Coronary artery (tissue), 2 donors: ENCODE measurements around the gene MIGA1.

Experiments used
- DNase-seq: peaks from one replicate; pipeline ENCODE4 v3.0.0-alpha.2; 2017; ENCODE audit warnings: low spot score
- H3K27ac ChIP-seq, 2 donors: fragments of 200-600 bp; sonication (generic); one replicate each; pipeline ENCODE4 v1.5.1; 2016 to 2019
- H3K4me3 ChIP-seq: fragments of 200-600 bp; sonication (generic); 2 replicates; pipeline ENCODE4 v1.5.1; 2016; ENCODE audit warnings: mild to moderate bottlenecking, moderate library complexity
- TF ChIP-seq, protein P1 (sequence below): fragments of 200-600 bp; sonication (generic); IDR thresholded peaks from one replicate; pipeline ENCODE4 v1.5.1; 2019; ENCODE audit warnings: antibody characterized with exemption

MIGA1 gene

DNA sequence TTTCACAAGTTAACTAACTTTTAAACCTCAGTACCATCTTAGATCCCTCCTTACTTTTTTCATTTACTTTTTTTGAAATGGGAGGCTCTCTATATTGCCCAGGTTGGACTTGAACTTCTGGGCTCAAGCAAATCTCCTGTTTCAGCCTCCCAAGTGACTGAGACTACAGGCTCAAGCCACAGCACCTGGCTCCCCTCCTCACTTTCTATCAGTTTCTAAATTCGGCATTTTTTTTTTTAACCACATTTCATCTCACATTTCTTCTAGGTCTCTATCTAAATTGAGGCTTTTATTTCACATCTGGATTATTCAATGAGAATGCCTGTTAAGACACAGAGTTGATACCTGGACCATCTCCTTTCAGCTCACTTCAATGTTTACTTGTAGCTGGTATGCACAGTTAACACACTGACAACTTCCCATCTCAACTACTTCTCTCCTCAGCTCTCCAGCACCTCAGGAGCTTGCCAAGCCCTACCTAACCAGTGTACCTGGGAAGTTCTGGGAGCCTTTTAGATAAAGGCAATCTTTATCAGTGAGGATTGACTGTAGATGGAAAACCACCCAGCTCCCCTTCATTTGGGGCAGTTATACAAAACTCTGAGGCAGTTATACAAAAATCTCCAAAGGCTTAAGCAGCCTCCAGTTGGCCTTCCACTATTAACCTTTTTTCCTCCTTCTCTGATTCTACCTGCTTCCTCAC, 23.2 kb upstream of the MIGA1 start:
- TF ChIP-seq, protein P1, sequence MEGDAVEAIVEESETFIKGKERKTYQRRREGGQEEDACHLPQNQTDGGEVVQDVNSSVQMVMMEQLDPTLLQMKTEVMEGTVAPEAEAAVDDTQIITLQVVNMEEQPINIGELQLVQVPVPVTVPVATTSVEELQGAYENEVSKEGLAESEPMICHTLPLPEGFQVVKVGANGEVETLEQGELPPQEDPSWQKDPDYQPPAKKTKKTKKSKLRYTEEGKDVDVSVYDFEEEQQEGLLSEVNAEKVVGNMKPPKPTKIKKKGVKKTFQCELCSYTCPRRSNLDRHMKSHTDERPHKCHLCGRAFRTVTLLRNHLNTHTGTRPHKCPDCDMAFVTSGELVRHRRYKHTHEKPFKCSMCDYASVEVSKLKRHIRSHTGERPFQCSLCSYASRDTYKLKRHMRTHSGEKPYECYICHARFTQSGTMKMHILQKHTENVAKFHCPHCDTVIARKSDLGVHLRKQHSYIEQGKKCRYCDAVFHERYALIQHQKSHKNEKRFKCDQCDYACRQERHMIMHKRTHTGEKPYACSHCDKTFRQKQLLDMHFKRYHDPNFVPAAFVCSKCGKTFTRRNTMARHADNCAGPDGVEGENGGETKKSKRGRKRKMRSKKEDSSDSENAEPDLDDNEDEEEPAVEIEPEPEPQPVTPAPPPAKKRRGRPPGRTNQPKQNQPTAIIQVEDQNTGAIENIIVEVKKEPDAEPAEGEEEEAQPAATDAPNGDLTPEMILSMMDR, result no peak
- no peak for DNase-seq
- H3K27ac ChIP-seq, result peak overlapping the region; percentile 45 to 87
- no peak overlapping the region for H3K4me3 ChIP-seq

DNA sequence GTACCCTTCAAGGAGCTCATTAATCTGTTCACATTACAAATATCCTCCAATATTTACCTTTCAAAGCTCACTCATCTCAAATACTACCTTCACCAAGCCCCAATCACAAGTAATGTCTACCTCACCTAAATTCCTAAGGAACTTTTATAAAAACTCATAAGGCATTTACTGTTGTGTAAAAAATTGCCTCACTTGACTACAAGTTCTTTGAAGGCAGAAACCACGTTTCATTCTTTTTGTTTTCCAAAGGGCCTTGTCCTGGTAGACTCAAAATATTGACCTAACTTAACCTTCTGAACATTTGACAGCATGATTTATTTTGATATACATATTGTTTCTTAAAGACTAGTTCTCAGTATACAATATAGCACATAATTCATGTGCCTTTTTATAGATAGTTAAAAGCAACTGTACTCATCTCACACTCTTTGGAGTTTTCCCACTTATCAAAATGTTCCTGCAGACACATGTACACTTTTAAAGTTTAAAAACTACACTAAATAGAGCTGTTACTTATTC, 22.3 kb upstream of the MIGA1 start:
- Histone ChIP-seq H3K27ac (peak overlapping the region; percentile 45 to 87), H3K4me3 (peak overlapping the region; percentile 87)

DNA sequence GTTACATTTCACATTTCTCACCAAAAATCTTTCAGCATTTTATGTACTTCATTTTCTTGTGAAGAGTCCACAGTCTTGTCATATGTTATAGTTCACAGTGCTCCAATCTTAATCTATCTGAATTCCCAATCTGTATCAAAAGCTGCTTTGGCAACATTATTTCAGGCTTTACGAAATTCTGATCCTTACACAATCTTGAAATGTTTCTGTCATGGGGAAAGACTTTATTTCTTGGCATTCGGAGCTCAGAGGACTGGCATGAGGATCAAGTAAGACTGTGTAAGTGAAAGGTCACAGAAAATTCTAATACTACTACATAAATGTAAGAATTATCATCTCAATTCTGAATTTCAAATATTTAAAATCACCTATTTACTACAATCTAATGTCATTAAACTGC, 21.8 kb upstream of the MIGA1 start:
- Histone ChIP-seq H3K4me3 (peak overlapping the region; percentile 87), H3K27ac (peak overlapping the region; percentile 45 to 87)
- no peak for DNase-seq
- TF ChIP-seq, protein P1, result no peak

More for the DNA sequence above, 22.3 kb upstream of the MIGA1 start:
- DNase-seq, result no peak
- TF ChIP-seq, protein P1, result no peak

DNA sequence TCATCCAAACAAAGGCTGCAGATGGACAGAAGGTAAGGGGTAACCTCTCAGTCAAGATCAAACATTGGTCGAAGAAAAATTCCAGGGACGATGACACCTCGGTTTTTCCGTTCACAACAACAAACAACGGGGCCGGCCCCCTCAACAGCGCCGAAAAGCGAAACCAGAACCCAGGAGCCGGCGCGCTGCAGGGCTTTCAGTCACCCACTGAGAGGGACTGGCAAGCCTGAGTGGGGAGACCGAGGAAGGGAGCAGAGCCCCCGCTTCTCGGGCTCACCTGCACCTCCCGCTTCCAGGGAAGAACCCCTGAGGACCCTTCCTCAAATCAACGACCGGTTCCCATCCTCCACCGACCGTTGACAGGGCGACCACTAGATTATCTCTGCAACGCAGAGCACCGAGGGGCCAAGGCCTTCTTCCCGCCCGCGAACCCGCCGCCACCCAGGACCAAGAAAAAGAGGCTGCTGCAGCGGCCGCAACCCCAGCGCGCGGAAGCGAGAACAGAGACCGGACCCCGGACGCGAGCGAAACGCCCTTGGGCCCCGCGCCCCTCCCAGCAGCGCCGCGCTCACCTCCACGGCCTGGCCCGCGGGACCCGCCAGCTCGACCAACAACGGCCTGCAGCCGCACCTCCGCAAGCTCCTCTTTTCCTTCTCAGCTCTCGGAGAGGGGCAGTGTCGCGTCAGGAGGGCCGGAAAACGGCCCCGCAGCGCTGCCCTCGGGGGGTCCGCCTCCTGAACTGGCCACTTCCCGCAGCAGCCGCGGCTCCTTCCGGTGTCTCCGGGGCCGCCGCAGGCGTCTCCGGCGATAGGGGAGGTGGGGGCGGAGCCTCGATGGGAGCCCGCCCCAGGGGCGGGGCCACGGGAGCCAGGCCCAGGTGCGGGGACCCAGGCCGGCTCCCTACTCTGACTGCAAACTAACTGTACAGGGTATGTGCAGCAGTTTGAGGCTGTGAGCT, 20.1 kb upstream of the MIGA1 start, which contains the start of gene USP33:
USP33 (minus strand) TSS at position 782 of the 958 bp plus-strand sequence. CDS start 18,155 bp downstream, outside the sequence.
- TF ChIP-seq, protein P1, result no peak
- Histone ChIP-seq H3K27ac (peak within 1 kb of the TSS; percentile 87 to 88), H3K4me3 (peak within 1 kb of the TSS; percentile 87)
- DNase-seq, result peak; percentile 85

DNA sequence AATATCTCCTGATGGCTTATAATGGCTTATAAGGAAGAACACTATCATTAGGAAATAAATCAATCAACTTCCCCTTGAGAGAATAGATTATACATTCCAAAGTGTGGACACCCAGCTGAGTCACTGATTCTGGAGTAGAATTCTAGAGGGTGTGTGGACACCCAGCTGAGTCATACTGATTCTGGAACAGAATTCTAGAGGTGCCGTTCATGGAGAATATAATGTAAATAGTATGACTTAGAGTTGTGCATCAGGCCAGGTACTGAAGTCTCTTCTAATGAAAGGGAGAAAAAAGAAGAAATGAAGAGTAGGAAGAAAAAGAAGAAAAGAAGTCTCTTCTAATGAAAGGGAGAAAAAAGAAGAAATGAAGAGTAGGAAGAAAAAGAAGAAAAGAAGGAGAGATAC, 17.4 kb upstream of the MIGA1 start:
- Histone ChIP-seq H3K4me3 (no peak overlapping the region), H3K27ac (no peak overlapping the region)
- TF ChIP-seq, protein P1, result no peak
- DNase-seq, result no peak

DNA sequence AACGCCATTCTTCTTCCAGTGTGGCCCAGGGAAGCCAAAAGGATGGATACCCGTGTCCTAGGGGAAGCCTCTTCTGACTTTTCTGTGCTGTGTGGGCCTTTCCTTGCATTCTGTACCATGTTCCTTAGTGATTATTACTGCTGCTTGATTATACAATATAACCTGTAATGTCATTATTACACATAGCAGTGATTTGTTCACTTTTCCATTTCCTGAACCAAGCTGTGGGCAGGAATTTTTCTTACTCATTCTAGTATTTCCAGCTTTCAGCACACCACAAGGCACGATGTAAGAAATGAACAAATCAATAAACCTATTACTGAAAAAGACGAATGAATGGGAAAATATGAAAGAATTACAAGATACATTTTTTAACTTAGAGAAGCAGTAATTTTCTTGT, 11.4 kb upstream of the MIGA1 start:
- no peak for DNase-seq
- no peak overlapping the region for H3K4me3 ChIP-seq
- H3K27ac ChIP-seq, result no peak overlapping the region
- TF ChIP-seq, protein P1, result no peak
